ENCODE data around the gene SUCLG1. TPM values are rescaled to one million over a fixed set of nuclear protein-coding genes. Genes with fewer than 3 reads are reported as not detected.

SUCLG1 gene
- polyA plus RNA-seq (2011; rRNA removed) (90.0 and 96.5 TPM in 2 replicates), polyA plus RNA-seq (2017; fragmentation: RNase III; extraction: RNeasy Plus Mini Kit Qiagen cat#74134 plus additional on column Dnase treatment) (144 to 157 TPM (median 151 TPM) in 3 replicates), polyA minus RNA-seq (2011; rRNA and poly(A)+ RNA removed) (19.0 and 22.4 TPM in 2 replicates)
- polyA plus RNA-seq (2012; cell fraction: cytosol; rRNA removed), result 52.3 and 58.2 TPM in 2 replicates
- polyA plus RNA-seq (2012; cell fraction: nucleus; rRNA removed), result 29.5 and 33.2 TPM in 2 replicates

DNA sequence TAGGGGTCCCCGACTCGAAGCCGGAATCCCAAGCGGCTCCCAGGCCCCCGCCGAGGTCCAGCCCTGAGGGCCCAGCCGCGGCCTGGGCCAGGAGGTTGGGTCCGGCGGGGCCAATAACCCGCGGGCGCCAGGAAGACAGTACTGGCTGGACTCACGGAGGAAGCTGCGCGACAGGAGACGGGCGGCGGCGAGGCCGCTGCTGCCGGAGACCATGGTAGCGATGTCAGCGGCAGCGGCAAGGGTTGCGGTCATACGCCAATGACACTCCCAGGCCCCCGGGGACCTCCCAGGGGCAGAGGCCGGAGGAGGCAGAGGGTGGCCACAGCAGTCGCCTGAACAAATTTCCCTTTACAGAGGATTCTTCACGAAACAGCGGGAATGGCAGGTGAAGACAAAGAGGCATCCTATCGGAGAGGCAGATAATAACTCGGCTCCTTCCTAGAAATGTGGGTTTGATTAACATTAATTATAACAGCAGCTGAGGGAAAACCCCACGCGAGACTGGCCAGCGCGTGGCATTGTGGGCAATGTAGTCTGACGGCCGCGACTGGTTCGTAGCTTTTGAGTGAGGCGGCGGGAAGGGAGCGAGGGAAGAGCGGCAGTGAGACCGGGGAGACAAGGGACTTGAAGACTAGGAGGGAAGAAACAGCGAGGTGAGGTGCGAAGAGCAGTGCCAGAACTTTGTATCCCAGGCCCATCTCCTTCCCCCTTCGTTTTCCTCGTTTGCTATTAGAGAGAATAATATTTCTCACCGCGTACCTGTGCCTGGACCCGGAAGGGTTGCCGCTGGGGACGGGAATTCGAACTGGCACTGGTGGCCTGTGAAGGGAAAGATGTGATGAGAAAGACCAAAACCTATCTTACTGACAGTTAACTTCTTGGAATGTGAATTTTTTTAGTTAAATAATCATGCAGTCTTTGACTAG lies at the start of gene SUCLG1:
SUCLG1 (minus strand) TSS at position 263 of the 926 bp plus-strand sequence; CDS start at position 252, 11 bp downstream.
- Histone ChIP-seq H3K4me1 (peaks cover 20% of the 10 kb centered on the region; the same call in 2 of the 3 replicates), H3K27ac (peak within 1 kb of the TSS; percentile 91), H3K4me2 (peak within 1 kb of the TSS; percentile 93), H3K4me3 (peak within 1 kb of the TSS; percentile 83), H3K9me3 (no peaks in the 10 kb centered on the region)
- 1% methylated on average over 47 of the region's 57 CpGs for WGBS (ENCODE audit: missing lambda C conversion rate)
- peak; percentile 81 to 89 for DNase-seq (ENCODE audit: low read depth in 1 of 2, low spot score in 1 of 2)
- FAIRE-seq, result no peak
- peak; percentile 97 for ATAC-seq
- ChIA-PET CTCF (interaction anchor here (1.1 to 1.4 kb wide), 2 partner anchors 13 to 467 kb away, joined by 4 to 7 read pairs; no protein-coding TSS in a partner anchor), POLR2A (interaction anchor here (0.6 to 1.2 kb wide), 2 partner anchors 34 to 1210 kb away, joined by 3 to 4 read pairs; no protein-coding TSS in a partner anchor)
- TF ChIP-seq ESRRA (IDR thresholded peaks at IDR 0.05; ENCODE audit: borderline replicate concordance, low read length), result peak; percentile 79; the same call in 1 of the 2 replicates
- TF ChIP-seq E2F6 (IDR thresholded peaks at IDR 0.05; ENCODE audit: borderline replicate concordance, low read depth), result peak; percentile 91
- TF ChIP-seq POLR2A (IDR thresholded peaks at IDR 0.05; ENCODE audit: low read length), result peak; percentile 58
- no peak for TF ChIP-seq FOSB (CRISPR knock-in tag; IDR thresholded peaks at IDR 0.05)
- no peak for TF ChIP-seq RCOR1 (IDR thresholded peaks at IDR 0.05; ENCODE audit: low read depth, low read length)
- TF ChIP-seq GATA3 (IDR thresholded peaks at IDR 0.05; ENCODE audit: borderline replicate concordance), result 0 out of 2 replicates have a peak, but pooled peaks have one; percentile 7
- peak; percentile 93 for TF ChIP-seq PHF8 (IDR thresholded peaks at IDR 0.05; ENCODE audit: borderline replicate concordance, low read depth)
- TF ChIP-seq REST (IDR thresholded peaks at IDR 0.05), result peak; percentile 85
- TF ChIP-seq, protein P1, sequence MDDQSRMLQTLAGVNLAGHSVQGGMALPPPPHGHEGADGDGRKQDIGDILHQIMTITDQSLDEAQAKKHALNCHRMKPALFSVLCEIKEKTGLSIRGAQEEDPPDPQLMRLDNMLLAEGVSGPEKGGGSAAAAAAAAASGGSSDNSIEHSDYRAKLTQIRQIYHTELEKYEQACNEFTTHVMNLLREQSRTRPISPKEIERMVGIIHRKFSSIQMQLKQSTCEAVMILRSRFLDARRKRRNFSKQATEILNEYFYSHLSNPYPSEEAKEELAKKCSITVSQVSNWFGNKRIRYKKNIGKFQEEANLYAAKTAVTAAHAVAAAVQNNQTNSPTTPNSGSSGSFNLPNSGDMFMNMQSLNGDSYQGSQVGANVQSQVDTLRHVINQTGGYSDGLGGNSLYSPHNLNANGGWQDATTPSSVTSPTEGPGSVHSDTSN (IDR thresholded peaks at IDR 0.05), result no peak
- no peak for TF ChIP-seq CHD4 (IDR thresholded peaks at IDR 0.05; ENCODE audit: borderline replicate concordance)
- peak; percentile 44; the same call in 1 of the 2 replicates for TF ChIP-seq KDM5A (IDR thresholded peaks at IDR 0.05)
- TF ChIP-seq SREBF2 (IDR thresholded peaks at IDR 0.05), result no peak
- TF ChIP-seq, protein P2, sequence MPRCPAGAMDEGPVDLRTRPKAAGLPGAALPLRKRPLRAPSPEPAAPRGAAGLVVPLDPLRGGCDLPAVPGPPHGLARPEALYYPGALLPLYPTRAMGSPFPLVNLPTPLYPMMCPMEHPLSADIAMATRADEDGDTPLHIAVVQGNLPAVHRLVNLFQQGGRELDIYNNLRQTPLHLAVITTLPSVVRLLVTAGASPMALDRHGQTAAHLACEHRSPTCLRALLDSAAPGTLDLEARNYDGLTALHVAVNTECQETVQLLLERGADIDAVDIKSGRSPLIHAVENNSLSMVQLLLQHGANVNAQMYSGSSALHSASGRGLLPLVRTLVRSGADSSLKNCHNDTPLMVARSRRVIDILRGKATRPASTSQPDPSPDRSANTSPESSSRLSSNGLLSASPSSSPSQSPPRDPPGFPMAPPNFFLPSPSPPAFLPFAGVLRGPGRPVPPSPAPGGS (IDR thresholded peaks at IDR 0.05), result peak; percentile 16; the same call in 1 of the 3 replicates
- no peak for TF ChIP-seq TFCP2L1 (CRISPR knock-in tag; IDR thresholded peaks at IDR 0.05)
- TF ChIP-seq ZSCAN20 (CRISPR knock-in tag; IDR thresholded peaks at IDR 0.05), result no peak
- no peak for TF ChIP-seq ATOH8 (CRISPR knock-in tag; IDR thresholded peaks at IDR 0.05; ENCODE audit: low read depth)
- TF ChIP-seq FOXS1 (CRISPR knock-in tag; IDR thresholded peaks at IDR 0.05), result no peak
- TF ChIP-seq CBX2 (IDR thresholded peaks at IDR 0.05; ENCODE audit: borderline replicate concordance, low read depth), result no peak
- no peak for TF ChIP-seq ZC3H11A (IDR thresholded peaks at IDR 0.05)
- no peak for TF ChIP-seq NPAS2 (CRISPR knock-in tag; IDR thresholded peaks at IDR 0.05; ENCODE audit: borderline replicate concordance)
- no peak for TF ChIP-seq RAD21 (conservative IDR thresholded peaks at IDR 0.05 in 1 of 2, IDR thresholded peaks at IDR 0.05 in 1 of 2)
- no peak for TF ChIP-seq EP300 (IDR thresholded peaks at IDR 0.05)
- TF ChIP-seq RNF2 (IDR thresholded peaks at IDR 0.05; ENCODE audit: borderline replicate concordance, low read depth), result no peak
- TF ChIP-seq RARB (CRISPR knock-in tag; IDR thresholded peaks at IDR 0.05), result no peak
- TF ChIP-seq, protein P3, sequence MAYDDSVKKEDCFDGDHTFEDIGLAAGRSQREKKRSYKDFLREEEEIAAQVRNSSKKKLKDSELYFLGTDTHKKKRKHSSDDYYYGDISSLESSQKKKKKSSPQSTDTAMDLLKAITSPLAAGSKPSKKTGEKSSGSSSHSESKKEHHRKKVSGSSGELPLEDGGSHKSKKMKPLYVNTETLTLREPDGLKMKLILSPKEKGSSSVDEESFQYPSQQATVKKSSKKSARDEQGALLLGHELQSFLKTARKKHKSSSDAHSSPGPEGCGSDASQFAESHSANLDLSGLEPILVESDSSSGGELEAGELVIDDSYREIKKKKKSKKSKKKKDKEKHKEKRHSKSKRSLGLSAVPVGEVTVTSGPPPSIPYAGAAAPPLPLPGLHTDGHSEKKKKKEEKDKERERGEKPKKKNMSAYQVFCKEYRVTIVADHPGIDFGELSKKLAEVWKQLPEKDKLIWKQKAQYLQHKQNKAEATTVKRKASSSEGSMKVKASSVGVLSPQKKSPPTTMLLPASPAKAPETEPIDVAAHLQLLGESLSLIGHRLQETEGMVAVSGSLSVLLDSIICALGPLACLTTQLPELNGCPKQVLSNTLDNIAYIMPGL (CRISPR knock-in tag; IDR thresholded peaks at IDR 0.05; ENCODE audit: borderline replicate concordance), result no peak
- no peak for TF ChIP-seq CBX8 (IDR thresholded peaks at IDR 0.05)
- no peak for TF ChIP-seq KDM1A (IDR thresholded peaks at IDR 0.05; ENCODE audit: low read depth)
- no peak for TF ChIP-seq NFE2L2 (conservative IDR thresholded peaks at IDR 0.05; ENCODE audit: low read length)
- TF ChIP-seq MAX (IDR thresholded peaks at IDR 0.05), result peak; percentile 85
